ENCODE results near the gene CYB561.
A peak's percentile ranks its signal among the peaks of the same experiment; 100 is the strongest.
"Not testable (repeated sequence)": the region's sequence is repeated elsewhere in the genome, so short reads cannot be mapped to it uniquely, and the experiment has no call there.

Gene CYB561

DNA sequence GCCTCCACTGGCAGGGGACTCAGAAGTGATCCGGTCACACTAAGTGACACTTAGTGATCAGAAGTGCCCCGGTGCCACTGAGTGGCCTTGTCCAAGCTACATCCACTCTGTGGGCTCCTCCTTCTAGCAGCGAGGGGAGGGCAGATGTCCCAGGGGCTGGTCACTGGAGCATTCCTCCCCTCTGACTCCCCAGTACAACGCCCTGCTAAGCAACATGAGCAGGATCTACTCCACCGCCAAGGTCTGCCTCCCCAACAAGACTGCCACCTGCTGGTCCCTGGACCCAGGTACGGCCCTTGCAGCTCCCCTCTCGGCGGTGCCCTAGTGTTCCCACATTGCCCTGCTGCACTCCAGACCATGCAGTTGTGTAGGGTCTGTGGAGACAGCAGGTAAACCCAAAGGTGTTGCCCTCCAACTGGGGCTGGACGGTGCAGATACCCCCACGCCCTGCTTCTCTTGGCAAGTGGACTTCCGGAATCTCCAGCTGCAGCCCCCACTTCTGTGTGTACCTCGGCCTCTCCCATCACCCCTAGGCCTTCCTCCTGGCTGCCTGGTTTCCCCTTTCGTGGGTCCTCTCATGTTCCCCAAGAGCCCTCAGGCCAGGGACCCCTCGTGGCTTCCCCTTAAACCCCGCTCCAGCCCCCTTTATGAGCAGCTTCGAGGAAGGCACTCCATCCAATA lies 32.8 kb upstream of the CYB561 start:
- peak; percentile 8 for DNase-seq

DNA sequence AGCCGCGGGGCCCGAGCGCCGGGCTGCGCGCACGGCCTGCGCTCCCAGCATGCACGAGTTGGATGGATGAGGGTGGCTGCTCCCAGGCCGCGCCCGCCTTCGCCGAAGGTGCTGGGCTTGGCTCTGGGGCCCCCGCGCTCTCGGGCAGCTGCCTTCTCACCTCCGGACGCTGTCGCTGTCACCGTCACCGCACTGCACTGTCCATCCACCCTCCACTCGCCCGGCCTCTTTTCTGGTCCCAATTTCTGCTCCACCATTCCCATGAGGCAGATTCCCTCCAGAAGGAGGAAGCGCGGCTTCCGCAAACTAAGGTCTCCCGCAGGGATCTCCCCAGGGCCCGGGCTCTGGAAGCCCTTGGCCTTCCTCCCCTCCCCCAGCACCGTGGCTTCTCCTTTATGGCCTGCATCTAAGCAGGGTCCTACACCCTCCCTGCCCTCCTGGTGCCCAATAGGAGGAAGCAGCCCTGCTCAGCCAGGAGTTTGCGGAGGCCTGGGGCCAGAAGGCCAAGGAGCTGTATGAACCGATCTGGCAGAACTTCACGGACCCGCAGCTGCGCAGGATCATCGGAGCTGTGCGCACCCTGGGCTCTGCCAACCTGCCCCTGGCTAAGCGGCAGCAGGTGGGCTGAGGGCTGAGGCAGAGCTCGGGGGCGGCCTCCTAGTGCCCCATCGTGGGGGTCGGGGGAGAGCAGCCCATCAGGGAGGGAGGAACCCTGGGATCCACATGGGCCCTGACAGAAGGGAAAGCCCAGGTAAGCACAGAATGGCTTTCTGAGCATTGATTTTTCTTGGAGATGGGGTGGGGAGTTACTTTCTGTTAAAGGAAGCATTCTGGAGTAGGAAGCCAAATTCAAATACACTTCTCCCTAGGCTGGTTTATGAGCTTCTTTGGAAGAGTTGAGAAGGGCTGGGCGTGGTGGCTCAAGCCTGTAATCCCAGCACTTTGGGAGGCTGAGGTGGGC lies 31.7 kb upstream of the CYB561 start:
- DNase-seq, result peak; percentile 55

- DNase-seq, result peak; percentile 86
These were observed 30.9 kb upstream of the CYB561 start, which contains the start of gene ACE for GRCh38 chr17:63476854-63477479. TSS of gene ACE (plus strand) at chr17:63477061. CDS start at chr17:63477095, 34 bp downstream.

DNA sequence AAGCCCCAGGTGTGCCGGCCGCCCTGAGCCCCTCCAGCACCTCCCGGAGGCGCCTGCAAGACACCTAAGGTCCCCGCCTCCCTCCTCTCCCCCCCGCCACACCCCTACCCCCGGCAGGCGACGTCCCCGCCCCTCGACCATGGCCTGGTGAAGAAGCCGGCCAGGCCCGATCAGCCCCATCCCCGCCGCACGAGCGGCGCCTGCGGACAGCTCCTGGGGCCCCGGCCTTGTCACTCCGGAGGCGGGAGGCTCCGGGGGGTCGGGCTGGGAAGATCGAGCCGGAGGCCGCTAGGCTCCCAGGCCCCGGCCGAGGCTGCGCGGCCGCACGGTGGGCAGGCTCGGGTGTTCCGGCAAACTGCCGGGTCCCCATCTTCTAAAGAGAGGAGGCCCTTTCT lies 30.4 kb upstream of the CYB561 start:
- peak; percentile 49 for DNase-seq

GRCh38 chr17:63475491-63476412 lies 29.6 kb upstream of the CYB561 start:
- DNase-seq, result no peak

- no peak for DNase-seq
These were observed 28.7 kb upstream of the CYB561 start for GRCh38 chr17:63474586-63475460.

DNA sequence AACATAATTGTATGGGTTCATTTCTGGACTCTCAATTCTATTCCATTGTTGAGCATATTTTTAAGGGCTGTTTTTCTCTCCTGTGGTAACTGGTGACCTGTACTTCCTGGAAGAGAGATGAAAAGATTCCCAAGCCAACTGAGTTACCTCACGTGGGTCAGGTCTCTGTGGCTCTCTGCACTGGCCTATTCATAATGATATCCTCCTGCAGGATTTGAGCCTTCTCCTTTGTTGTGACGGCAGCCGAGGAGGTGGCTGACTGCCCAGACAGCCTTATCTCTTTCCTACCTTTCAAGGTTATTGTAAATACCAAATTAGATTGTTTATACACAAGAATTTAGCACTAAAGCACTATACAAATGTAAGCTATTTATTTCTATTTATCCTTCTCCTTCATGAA lies 28.1 kb upstream of the CYB561 start:
- no peak for DNase-seq

DNA sequence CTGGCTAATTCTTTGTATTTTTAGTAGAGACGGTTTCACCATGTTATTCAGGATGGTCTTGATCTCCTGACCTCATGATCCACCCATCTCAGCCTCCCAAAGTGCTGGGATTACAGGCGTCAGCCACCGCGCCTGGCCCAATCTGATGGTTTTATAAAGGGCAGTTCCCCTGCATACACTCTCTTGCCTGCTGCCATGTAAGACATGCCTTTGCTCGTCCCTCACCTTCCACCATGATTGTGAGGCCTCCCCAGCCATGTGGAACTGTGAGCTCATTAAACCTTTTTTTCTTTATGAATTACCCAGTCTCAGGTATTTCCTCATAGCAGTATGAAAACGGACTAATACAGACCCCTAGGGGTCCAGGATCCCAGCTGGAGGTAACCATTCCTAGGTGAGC lies 22.0 kb upstream of the CYB561 start:
- DNase-seq, result not testable (repeated sequence)

GRCh38 chr17:63464691-63465236 lies 18.7 kb upstream of the CYB561 start:
- DNase-seq, result no peak

- DNase-seq, result no peak
These were observed 17.7 kb upstream of the CYB561 start for GRCh38 chr17:63463771-63464170.

DNA sequence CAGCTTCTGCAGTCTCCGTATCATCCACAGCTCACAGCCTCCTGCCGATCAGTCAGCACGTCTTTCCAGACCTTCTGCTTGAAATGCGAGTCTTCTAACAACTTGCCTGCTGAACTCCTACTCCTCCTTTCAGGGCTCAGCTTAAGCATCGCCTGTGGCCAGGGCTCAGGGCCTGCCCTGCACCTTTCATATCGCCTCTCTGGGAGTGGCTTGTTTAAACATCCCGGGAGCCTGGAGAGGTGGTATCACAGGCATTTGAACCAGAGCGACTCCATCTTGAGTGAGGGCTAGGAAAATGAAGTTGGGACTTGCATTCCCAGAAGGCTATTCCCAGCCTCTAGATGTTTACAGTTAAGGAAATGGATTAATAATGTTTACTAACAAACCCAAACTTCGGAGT lies 13.9 kb upstream of the CYB561 start:
- DNase-seq, result no peak

- no peak for DNase-seq
These were observed 12.4 kb upstream of the CYB561 start for GRCh38 chr17:63458478-63458877.

DNA sequence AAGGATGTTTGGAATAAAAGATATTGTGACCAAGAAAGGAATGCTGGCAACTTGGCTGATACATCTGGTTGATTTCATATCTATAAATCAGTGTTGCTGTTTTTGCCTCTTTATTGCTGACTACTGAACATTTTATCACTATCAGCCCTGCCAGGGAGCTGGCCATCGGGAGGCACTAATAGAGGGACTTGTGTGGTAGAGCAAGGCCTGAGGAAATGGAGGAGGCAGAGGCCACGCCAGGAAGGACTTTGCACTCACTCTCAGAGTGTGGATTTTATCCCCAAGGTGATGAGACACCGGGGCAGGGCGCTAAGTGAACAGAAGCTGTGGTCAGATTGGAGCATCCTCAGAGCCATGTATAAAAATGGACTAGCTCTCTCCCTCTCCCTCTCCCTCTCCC lies 9.3 kb upstream of the CYB561 start:
- DNase-seq, result no peak

GRCh38 chr17:63454915-63455314 lies 8.8 kb upstream of the CYB561 start:
- no peak for DNase-seq

DNA sequence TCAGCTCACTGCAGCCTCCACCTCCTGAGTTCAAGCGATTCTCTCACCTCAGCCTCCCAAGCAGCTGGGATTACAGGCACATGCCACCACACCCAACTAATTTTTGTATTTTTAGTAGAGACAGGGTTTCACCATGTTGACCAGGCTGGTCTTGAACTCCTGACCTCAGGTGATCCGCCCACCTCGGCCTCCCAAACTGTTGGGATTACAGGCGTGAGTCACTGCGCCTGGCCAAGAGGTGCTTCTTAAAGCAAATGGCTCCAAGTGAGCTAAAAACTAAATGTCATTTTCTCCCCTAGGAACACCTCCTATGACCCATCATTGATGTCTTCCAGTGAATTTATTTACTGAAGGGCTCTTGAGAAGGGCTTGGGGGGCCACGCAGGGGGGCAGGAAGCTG lies 8.3 kb upstream of the CYB561 start:
- not testable (repeated sequence) for DNase-seq

GRCh38 chr17:63452962-63453551 lies 7.0 kb upstream of the CYB561 start:
- DNase-seq, result no peak

DNA sequence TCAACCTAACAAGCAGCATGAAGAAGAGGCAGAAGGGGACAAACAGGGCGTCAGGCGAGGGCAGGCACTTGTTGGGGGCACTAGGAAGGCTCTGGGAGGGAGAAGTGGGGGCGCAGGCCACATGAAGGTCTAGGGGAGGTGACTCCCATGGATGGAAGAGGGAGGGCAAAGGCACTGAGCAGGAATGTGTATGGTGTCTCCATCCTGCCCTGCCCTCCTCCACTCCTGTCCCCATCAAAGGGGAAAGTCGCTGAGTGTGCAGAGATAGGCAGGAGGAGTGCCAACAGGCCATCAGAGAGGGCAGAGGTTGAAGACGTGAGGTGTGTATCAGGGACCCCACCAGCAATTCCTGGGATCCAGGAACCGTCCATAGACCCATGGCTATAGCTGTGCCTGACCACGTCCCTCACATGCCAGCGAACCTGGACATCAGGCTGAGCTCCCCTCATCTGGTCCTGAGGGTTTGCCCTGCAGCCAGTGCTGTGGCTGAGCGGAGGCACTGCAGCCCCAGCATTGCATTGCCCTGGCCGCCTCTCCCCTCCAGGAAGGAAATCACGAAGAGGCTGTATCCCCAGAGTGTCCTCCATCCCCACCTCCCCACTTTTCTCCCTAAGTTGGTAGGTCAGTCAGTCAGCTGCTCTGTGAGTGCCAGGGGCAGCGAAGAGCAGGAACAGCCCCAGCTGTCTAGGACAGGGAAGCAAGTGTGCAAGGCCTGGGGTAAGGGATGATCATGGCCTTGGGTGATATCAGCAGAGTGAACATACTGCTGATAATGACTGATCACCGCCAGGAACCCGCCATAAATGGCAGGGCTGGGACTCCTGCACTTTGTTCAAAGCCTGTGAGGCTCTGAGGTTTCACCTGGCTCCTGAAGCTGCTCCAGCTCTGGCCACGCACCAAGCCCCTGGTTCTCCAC lies 6.2 kb upstream of the CYB561 start:
- DNase-seq, result no peak

DNA sequence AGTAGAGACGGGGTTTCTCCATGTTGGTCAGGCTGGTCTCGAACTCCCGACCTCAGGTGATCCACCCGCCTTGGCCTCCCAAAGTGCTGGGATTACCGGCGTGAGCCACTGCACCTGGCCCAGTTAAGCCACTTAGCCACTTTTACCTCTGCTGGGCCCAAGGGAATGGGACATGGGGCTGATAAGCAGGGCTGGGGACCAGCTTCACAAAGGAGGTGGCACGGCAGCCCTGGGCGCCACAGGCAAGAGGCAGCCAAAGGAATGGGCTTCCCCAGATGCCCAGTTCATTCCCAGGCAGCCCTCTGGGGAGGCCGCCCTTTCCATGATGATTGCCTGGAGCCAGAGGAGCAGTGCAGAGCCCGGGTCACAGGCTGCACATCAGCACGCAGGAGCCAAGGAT lies 5.0 kb upstream of the CYB561 start:
- no peak for DNase-seq

- DNase-seq, result no peak
These were observed 4.4 kb upstream of the CYB561 start for GRCh38 chr17:63450551-63450950.

DNA sequence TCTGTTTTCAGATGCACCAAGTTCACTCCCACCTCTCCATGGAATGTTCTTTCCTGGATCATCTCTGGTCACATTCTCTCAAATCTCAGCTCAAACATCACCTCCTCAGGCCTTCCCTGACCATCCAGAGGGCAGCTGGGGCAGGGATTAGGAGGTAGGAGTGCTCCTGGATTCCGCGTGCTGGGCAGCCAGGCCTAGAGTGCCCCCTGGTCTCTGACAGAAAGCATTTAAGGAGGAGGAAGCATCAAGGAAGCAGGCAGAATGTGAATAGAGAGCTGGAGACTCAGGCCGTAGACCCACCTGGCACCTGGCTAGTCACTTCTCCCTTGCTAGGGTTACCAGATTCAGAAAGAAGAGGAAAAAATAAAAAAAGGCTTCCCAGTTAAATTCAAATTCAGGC lies 2.5 kb upstream of the CYB561 start:
- DNase-seq, result no peak

Measured in NCI-H2171 (cell line).